Stomach smooth muscle (tissue), 2 donors: ENCODE measurements around the gene ZNF814.
"Not testable (repeated sequence)": the region's sequence is repeated elsewhere in the genome, so short reads cannot be mapped to it uniquely, and the experiment has no call there.

Experiments
- H3K27ac ChIP-seq: one replicate; pipeline ENCODE4 v1.7.0; 2013; ENCODE audit warnings: mild to moderate bottlenecking, low read length, inconsistent platforms
- H3K27me3 ChIP-seq, 2 donors: one replicate each; pipeline ENCODE4 v1.7.0; 2013; ENCODE audit warnings: low read length in 2 of 2; ENCODE audit not compliant: insufficient read depth in 2 of 2, control insufficient read depth in 1 of 2
- H3K36me3 ChIP-seq, 2 donors: one replicate each; pipeline ENCODE4 v1.7.0; 2013; ENCODE audit warnings: low read length in 2 of 2; ENCODE audit not compliant: control insufficient read depth in 2 of 2, insufficient read depth in 2 of 2
- H3K4me1 ChIP-seq: one replicate; pipeline ENCODE4 v1.7.0; 2013; ENCODE audit warnings: low read length; ENCODE audit not compliant: control insufficient read depth, insufficient read depth
- H3K4me3 ChIP-seq, 2 donors: one replicate each; pipeline ENCODE4 v1.7.0; 2013; ENCODE audit warnings: low read length in 2 of 2
- H3K9ac ChIP-seq, 2 donors: one replicate each; pipeline ENCODE4 v1.7.0; 2013; ENCODE audit warnings: low read length in 2 of 2, mild to moderate bottlenecking in 1 of 2
- H3K9me3 ChIP-seq, 2 donors: one replicate each; pipeline ENCODE4 v1.7.0; 2013; ENCODE audit warnings: low read length in 2 of 2; ENCODE audit not compliant: control insufficient read depth in 2 of 2
- donor health status: healthy.
- donor health status: Pancreatic carcinoma.

Gene ZNF814

DNA sequence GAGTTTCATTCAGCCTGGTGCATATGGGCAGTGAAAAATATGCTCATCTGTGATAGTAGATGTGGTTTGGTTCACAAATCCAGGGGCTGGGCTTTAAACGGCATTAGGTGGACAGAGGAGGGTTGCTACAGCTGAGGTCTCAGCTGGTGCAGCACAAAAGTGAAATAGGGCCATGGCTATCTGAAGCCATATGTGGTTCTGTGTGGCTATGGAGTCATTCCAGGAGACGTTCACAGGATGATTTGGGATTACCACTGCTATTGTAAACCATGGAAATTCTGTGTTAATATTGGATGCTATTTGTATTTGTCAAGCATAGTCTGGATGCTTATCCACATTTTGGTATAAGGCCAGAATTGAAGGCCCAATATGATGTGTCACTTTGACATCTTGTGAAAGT is 34.7 kb downstream of the ZNF814 start:
- not testable (repeated sequence) for H3K4me1 ChIP-seq, H3K27ac ChIP-seq, H3K9ac ChIP-seq, H3K4me3 ChIP-seq, H3K9me3 ChIP-seq, H3K27me3 ChIP-seq
- H3K36me3 ChIP-seq, result peaks cover 6 to 14% of the 10 kb centered on the region in 2 donors

DNA sequence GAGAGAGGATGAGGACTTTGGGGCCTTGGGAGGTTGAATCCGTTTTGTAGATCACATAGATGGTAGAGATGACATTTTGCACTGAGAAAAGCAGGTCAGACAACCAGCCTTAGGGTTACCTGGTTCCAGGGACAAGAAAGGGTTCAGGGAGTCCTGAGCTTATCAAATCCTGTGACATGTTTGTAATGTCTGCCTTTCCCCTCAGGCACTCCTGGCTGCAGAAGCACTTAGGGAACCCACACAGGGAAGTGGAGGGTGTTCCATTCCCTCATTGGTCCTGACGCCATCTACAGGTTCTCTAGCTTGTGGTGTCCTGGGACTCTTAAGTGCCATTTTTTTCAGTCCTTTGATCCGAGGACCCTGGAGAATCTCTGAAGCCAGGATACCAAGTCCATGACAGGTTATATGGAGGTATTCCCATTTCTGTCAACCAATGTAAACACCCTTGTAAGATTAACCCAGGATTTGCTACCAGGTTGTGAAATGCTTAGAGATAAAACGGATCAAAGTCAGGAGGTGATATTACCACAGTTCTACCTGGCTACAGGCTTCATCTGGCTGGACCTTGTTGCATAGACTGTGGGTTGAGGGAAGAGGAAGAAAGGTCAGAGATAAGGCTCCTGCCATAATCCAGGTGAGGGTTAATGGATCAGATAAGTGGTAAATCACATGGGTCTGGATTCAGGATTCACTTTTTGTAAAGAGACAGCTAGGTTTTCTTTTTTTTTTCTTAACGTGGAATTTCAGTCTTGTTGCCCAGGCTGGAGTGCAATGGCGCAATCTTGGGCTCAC is 36.8 kb downstream of the ZNF814 start:
- not testable (repeated sequence) for H3K9ac ChIP-seq, H3K4me1 ChIP-seq, H3K27ac ChIP-seq, H3K36me3 ChIP-seq, H3K4me3 ChIP-seq, H3K27me3 ChIP-seq, H3K9me3 ChIP-seq

DNA sequence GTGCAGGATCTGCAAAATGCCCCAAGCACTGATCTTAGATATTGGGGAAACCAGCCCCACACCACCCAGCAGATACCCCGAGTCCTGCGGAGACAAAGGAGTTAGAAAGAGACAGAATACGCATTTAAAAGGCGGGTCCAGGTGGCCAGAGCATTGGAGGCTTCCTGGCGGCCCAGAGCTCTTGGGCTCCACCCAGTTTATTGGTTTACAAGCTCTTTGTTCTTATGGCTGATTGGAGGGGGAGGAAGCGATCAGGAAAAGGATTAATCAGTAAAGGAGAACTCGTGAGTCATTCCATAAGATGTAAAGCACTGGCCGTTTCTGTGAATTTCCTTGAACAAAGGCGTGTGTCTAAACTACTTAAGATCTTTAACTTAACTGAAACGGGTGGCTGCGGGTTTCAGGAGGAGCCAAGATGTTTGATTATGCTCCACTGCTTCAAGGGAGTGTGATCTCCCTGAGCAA is 38.3 kb downstream of the ZNF814 start:
- H3K27me3 ChIP-seq, result no peaks in the 10 kb centered on the region
- no peaks in the 10 kb centered on the region for H3K9me3 ChIP-seq
- peak overlapping the region; percentile 88 to 92 for H3K4me3 ChIP-seq
- H3K27ac ChIP-seq, result no peak overlapping the region
- peak overlapping the region; percentile 80 to 83 for H3K9ac ChIP-seq
- peaks cover 0 to 6% of the 10 kb centered on the region in 2 donors for H3K36me3 ChIP-seq
- H3K4me1 ChIP-seq, result peaks cover 9% of the 10 kb centered on the region

DNA sequence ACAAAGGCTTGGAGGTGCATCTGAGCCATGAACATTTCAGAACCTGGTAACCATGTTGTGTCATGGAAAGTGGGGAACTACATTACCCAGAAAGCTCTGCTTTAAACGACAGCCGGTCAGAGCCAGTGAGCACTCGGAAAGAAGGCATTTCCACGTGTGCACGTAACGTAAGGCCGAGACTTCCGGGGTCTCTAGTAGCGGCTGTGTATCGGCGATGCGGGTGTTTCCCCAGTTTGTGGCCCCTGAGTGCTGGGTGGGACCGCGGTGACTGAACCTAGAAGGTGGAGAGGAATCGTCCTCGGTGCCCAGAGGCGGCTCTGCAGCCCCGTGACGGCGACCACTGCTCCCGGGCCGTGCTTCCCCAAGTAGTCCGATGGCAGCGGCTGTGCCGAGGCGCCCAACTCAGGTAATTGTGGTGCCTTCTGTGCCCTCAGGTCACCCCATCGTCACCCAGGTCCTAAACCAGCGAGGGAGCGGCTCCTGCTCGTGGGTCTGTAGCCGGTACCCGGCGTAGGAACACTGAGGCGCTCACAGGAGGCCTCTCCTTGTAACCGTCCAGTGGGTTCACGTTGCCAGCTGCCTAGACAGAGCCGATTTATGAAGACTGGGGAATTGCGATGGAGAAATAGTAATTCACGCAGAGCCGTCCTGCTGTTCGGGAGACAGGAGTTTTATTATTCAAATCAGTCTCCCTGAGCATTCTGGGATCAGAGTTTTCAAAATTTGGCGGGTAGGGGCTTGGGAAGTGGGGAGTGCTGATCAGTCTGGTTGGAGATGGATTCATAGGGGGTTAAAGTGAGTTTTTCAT is 39.0 kb downstream of the ZNF814 start, which contains the start of gene ZNF587:
Gene ZNF587, plus strand, starts transcription at position 194 of the 808 bp plus-strand sequence. Its CDS starts 180 bp downstream, at position 374.
- not testable (repeated sequence) for H3K27ac ChIP-seq, H3K27me3 ChIP-seq, H3K9me3 ChIP-seq, H3K4me1 ChIP-seq, H3K36me3 ChIP-seq
- Histone ChIP-seq H3K4me3 (peak within 1 kb of the TSS; percentile 88 to 92), H3K9ac (peak within 1 kb of the TSS; percentile 80 to 83)

DNA sequence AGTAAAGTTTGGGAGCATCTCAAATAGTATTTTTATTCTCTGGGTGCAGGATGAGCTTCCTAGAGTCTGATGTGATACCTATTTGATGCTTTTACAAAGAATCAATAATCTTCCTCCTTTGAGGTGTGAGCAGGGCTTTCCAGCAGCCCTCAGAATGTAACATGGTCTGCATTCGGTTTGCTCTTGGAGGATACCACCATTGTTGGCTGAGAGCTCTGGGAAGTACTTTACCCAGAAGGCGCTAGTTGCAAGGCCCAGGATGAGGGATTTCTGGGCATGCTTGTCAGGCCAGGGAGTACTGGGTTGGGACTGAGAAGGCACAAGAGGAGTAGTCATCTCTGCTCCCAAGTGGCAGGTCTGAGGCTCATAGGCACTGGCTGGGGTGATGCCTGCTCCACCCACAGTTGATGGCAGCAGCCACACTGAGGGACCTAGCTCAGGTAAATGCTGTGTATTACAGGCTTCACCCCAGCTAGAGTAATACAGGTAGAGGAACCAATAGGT is 39.6 kb downstream of the ZNF814 start:
- not testable (repeated sequence) for H3K27ac ChIP-seq, H3K9ac ChIP-seq, H3K27me3 ChIP-seq, H3K36me3 ChIP-seq, H3K4me1 ChIP-seq, H3K9me3 ChIP-seq
- H3K4me3 ChIP-seq, result peak overlapping the region; percentile 88 to 92

DNA sequence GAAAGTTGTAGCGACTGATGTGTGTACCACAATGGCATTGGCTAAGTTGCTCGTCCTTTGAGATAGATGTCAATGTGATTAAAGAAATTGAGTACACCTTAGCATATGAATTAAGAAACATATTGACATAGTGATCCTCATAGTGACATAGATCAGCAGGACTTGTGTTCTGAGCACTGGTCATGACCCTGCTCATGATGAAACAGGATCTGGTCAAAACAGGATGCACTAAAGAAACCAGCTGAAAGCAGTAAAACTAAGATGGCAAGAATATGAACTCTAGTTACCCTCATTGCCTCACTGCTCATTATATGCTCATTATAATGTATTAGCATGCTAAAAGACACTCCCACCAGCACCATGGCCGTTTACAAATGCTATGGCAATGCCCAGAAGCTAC is 41.7 kb downstream of the ZNF814 start:
- H3K36me3 ChIP-seq, H3K27me3 ChIP-seq, H3K9ac ChIP-seq, H3K9me3 ChIP-seq, H3K27ac ChIP-seq, H3K4me3 ChIP-seq, H3K4me1 ChIP-seq: not testable (repeated sequence)

DNA sequence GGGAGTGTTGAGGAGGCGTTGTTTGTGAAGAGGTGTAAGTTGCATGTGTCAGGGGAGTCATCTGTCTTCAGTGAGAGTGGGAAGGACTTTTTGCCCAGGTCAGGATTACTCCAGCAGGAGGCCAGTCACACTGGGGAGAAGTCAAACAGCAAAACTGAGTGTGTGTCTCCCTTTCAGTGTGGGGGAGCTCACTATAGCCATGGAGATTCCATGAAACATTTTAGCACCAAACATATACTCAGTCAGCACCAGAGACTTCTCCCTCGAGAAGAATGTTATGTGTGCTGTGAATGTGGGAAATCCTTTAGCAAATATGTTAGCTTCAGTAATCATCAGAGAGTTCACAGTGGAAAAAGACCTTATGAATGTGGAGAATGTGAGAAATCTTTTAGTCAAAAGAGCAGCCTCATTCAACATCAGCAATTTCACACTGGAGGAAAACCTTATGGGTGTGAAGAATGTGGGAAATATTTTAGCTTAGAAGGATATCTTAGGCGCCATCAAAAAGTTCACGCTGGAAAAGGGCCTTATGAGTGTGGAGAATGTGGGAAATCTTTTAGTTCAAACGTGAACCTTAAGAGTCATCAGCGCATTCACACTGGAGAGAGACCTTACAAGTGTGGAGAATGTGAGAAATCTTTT is 47.6 kb downstream of the ZNF814 start:
- Histone ChIP-seq H3K27me3 (no peaks in the 10 kb centered on the region), H3K27ac (no peak overlapping the region), H3K4me1 (no peaks in the 10 kb centered on the region), H3K4me3 (no peak overlapping the region), H3K9me3 (no peaks in the 10 kb centered on the region), H3K36me3 (peaks cover 3 to 14% of the 10 kb centered on the region in 2 donors), H3K9ac (no peak overlapping the region)

DNA sequence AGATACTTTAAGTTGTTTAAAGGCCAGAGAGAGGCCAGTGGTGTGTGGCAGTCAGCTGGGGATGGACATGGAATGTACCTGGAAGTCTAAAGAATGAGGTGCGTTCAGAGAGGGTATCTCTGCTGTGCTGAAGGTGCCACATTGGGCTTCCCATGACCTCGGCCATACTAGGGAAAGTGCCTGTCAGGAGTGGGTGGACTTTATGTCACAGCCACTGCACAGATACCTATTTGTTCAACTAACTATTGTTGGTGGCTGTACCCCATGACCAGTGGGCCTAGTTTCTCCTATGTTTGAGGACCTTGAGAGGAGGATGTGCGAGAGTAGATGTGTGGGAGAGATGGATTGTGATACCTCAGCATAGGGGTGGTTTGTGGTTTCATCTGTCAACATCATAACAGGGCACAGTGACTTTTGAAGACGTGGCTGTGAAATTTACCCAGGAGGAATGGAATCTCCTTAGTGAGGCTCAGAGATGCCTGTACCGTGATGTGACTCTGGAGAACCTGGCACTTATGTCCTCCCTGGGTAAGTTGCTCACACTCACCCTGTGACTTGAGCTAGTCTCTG is 50.1 kb downstream of the ZNF814 start:
- not testable (repeated sequence) for H3K4me1 ChIP-seq, H3K4me3 ChIP-seq, H3K27me3 ChIP-seq, H3K9ac ChIP-seq, H3K9me3 ChIP-seq, H3K27ac ChIP-seq
- H3K36me3 ChIP-seq, result peaks cover 3 to 12% of the 10 kb centered on the region in 2 donors

DNA sequence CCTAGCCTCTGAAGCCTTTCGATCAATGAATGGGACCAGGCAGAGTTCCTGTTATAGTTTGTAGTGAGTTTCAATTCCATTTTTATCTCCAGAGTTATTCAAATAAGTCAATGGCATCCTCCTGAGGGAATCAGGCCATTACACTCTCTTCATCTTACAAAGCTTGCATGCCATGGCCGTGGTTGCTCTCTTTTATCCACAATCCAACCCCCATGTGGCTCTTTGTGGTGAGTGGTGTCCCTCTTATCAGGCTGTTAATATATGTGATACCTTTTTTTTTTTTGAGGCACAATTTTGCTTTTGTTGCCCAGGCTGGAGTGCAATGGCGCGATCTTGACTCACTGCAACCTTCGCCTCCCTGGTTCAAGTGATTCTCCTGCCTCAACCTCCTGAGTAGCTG is 51.8 kb downstream of the ZNF814 start:
- not testable (repeated sequence) for H3K27me3 ChIP-seq, H3K9me3 ChIP-seq, H3K4me1 ChIP-seq, H3K27ac ChIP-seq, H3K9ac ChIP-seq, H3K4me3 ChIP-seq
- H3K36me3 ChIP-seq, result peaks cover 3 to 11% of the 10 kb centered on the region in 2 donors

DNA sequence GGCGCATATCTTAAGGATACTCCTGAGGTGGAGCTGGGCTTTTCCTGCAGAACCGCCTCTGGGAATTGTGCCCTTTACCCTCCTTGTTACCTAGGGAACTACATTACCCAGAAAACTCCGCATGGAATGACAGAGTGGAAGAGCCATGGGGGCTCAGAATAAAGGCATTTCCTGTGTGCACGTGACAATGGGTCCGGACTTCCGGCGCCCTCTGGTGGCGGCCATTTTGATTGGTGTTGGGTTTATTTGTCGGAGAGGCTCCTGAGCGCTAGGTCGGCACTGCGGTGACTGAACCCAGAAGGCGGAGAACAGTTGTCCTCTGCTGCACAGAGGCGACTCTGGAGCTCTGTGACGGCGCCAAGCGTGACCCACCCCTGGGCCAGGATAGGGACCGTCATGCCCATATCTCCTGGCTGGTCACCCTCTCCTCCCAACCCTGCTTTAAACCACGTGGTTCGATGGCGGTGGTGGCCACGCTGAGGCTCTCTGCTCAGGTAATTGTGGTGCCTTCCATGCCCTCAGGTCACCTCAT is 58.7 kb downstream of the ZNF814 start, which contains the start of gene ZNF587B:
Gene ZNF587B, plus strand, starts transcription at position 229 of the 532 bp plus-strand sequence. Its CDS starts 230 bp downstream, at position 459.
- Histone ChIP-seq H3K4me1 (no peaks in the 10 kb centered on the region), H3K36me3 (no peaks in the 10 kb centered on the region), H3K27ac (peak within 1 kb of the TSS; percentile 67), H3K9me3 (peaks cover 0 to 3% of the 10 kb centered on the region in 2 donors), H3K9ac (peak within 1 kb of the TSS; percentile 60 to 70), H3K27me3 (no peaks in the 10 kb centered on the region), H3K4me3 (peak within 1 kb of the TSS; percentile 82 to 92)
